KOPT-K1 (cell line): ENCODE measurements around the gene P2RX7.

Source experiments
- H3K27ac ChIP-seq: fragments of 200-600 bp; sonication (generic); 2 replicates; pipeline ENCODE4 v1.5.1; 2016; ENCODE audit warnings: antibody characterized with exemption, mild to moderate bottlenecking, low read depth, low read length; ENCODE audit not compliant: poor library complexity, severe bottlenecking
- H3K36me3 ChIP-seq: fragments of 200-600 bp; sonication (generic); 2 replicates; pipeline ENCODE4 v1.5.1; 2017; ENCODE audit warnings: antibody characterized with exemption, mild to moderate bottlenecking, low read length, moderate library complexity; ENCODE audit not compliant: insufficient read depth
- H3K9me3 ChIP-seq: fragments of 200-600 bp; sonication (generic); 2 replicates; pipeline ENCODE4 v1.5.1; 2017; ENCODE audit warnings: antibody characterized with exemption, low read length, mild to moderate bottlenecking; ENCODE audit not compliant: insufficient read depth, poor library complexity, severe bottlenecking

The P2RX7 gene

DNA sequence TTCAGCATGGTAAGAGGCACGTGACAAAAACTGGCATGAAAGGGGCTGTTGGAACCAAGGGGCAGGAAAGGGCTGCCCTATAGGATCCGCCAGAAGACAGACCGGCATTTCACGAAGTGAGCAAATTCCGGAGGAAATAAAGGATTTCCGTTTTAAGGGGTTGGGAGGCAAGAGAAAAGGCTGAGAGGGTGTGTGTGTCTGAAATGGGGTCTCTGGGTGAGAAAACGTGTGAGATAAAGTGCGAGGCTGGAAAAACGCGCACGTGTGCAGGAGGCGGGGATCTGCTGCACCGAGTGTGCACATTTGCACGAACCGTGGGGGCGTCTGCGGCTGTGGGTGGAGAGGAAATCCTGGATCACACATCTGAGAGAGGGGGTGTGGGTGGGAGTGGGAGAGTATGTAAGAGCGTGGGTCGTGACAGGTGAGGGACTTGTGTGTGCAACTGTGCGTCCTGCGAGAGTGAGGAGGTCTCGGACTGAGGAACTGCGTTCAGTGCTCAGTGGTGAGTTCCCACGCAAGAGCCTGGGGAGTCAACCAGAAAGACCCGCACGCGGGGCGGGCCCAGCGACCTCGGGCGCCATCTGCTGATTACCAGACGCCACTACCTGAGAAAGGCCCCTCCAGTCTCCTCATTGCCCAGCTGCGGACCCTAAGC, 37.0 kb upstream of the P2RX7 start:
- peaks cover 13% of the 10 kb centered on the region for H3K9me3 ChIP-seq
- H3K36me3 ChIP-seq, result no peaks in the 10 kb centered on the region
- peak overlapping the region; percentile 20 for H3K27ac ChIP-seq

- Histone ChIP-seq H3K36me3 (no peaks in the 10 kb centered on the region), H3K27ac (no peak overlapping the region), H3K9me3 (peaks cover 13% of the 10 kb centered on the region)
Measured at GRCh38 chr12:121096199-121096798, 36.4 kb upstream of the P2RX7 start.

DNA sequence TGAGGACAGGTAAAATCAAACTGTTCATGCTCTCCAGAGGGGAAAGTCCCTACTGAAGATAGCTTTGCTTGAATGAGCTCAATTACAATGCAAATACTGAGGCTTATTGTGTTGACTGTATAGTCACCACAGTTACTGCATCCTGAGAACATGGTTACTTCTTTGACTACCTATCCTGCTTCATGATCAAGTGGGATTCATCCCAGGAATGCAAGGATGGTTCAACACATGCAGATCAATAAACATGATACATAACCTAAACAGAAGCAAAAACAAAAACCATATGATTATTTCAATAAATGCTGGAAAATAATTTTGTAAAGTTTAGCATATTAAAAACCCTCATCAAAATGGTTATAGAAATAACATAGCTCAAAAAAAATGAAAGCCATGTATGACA, 32.9 kb upstream of the P2RX7 start:
- no peak overlapping the region for H3K27ac ChIP-seq
- no peaks in the 10 kb centered on the region for H3K36me3 ChIP-seq
- H3K9me3 ChIP-seq, result peaks cover 13% of the 10 kb centered on the region

GRCh38 chr12:121102307-121102706, 30.4 kb upstream of the P2RX7 start:
- Histone ChIP-seq H3K27ac (no peak overlapping the region), H3K9me3 (peaks cover 13% of the 10 kb centered on the region), H3K36me3 (no peaks in the 10 kb centered on the region)

- H3K36me3 ChIP-seq, result no peaks in the 10 kb centered on the region
- H3K9me3 ChIP-seq, result no peaks in the 10 kb centered on the region
- H3K27ac ChIP-seq, result no peak overlapping the region
Measured at GRCh38 chr12:121107681-121108080, 25.0 kb upstream of the P2RX7 start.

GRCh38 chr12:121108492-121108891, 24.2 kb upstream of the P2RX7 start:
- Histone ChIP-seq H3K36me3 (no peaks in the 10 kb centered on the region), H3K27ac (no peak overlapping the region), H3K9me3 (no peaks in the 10 kb centered on the region)

DNA sequence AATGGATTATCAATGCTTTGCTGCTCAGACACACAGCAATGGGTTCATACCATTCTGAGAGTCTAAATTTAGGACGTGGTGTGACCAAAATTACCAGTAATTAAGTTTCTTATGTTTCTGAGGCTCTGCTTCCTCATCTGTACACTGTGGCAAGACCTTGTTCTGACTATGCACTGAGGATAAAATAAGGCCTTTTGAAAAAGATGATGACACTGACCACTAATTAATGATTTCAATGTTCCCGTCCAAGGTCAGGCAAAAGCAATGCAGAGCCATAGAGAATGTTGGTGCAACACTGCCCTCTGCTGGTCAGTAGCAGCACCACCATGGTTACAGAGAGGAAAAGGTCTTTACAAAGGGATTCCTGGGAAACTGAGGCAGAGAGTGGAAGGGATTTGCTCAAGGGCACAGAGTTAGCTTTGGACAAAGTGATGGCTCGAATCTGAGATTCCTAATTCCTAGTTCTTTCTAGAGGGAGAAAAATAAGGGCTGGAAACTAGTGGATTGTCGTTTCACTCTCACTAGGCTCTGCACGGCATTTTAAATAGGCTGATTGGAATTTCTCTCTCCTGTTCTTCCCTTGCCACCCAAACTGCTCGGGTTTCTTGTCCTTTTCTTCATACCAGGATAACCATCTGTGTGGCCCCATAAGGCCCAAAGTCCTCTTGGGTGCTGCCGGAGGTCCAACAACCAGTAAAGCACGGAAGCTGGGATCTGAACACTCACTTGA, 22.3 kb upstream of the P2RX7 start:
- Histone ChIP-seq H3K36me3 (no peaks in the 10 kb centered on the region), H3K9me3 (no peaks in the 10 kb centered on the region), H3K27ac (no peak overlapping the region)

GRCh38 chr12:121111684-121112083, 21.0 kb upstream of the P2RX7 start:
- no peaks in the 10 kb centered on the region for H3K9me3 ChIP-seq
- no peaks in the 10 kb centered on the region for H3K36me3 ChIP-seq
- H3K27ac ChIP-seq, result no peak overlapping the region

DNA sequence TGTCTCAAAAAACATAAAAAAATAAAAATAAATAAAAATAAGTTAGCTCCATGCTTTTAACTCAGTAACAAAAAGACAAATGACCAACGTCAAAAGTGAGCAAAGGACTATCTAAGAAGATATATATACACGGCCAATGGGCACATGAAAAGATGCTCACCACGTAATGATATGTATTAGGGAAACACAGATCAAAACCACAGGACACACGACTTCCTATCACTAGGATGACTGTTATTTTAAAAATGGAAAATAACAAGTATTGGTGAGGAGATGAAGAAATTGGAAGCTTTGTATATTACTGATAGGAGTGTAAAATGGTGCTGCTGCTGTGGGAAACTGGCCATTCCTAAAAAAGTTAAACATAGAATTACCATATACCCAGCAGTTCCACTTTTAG, 20.2 kb upstream of the P2RX7 start:
- no peaks in the 10 kb centered on the region for H3K9me3 ChIP-seq
- H3K27ac ChIP-seq, result no peak overlapping the region
- no peaks in the 10 kb centered on the region for H3K36me3 ChIP-seq

DNA sequence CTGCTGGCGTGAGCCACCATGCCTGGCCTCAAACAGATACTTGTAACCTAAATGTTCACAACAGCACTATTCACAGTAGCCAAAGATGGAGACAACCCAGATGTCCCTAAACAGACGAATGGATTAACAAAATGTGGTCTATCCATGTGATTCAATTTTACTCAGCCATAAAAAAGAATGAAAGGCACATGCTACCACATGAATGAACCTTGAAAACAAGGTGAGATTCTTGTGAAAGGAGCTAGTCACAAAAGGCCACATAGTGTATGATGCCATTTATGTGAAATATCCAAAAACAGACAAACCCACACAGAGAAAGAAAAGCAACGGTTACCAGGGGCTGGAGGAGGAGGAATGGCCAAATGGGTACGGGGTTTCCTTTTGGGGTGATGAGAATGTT, 19.6 kb upstream of the P2RX7 start:
- H3K27ac ChIP-seq, result no peak overlapping the region
- no peaks in the 10 kb centered on the region for H3K36me3 ChIP-seq
- H3K9me3 ChIP-seq, result no peaks in the 10 kb centered on the region

- Histone ChIP-seq H3K36me3 (no peaks in the 10 kb centered on the region), H3K27ac (no peak overlapping the region), H3K9me3 (no peaks in the 10 kb centered on the region)
Measured at GRCh38 chr12:121114019-121114639, 18.5 kb upstream of the P2RX7 start.

DNA sequence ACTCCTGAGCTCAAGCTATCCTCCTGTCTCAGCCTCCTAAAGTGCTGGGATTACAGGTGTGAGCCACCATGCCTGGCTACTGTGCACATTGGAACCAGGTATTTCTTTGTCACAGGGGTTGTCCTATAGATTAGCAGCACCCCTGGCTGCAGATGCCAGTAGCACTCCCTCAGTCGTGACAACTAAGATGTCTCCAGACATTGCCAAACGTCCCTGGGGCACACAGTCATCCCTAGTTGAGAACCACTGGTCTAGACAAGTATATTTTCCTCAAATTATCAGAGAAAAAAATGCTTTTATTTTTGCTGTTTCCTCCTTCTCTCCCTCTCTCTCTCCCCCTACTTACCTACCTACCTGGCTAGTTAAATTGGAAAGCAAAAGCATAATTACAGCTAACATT, 17.9 kb upstream of the P2RX7 start:
- H3K9me3 ChIP-seq, result no peaks in the 10 kb centered on the region
- H3K36me3 ChIP-seq, result no peaks in the 10 kb centered on the region
- H3K27ac ChIP-seq, result no peak overlapping the region

DNA sequence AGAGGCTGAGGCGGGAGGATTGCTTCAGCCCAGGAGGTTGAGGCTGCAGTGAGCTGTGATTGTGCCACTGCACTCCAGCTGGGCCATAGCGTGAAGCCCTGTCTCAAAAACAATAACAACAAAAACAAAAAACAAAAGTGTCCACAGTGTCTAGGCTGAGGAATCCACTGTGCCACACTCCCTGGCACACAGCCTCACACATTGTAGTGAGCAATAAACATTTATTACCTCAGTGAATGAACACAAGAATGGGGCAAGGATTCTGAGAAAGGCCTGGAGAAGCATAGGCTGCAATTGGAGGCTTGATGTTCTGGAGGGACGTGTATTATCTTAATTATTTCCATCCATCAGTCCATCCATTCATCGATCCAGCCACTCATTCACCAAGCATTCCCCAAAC, 17.1 kb upstream of the P2RX7 start:
- H3K36me3 ChIP-seq, result no peaks in the 10 kb centered on the region
- no peaks in the 10 kb centered on the region for H3K9me3 ChIP-seq
- H3K27ac ChIP-seq, result no peak overlapping the region

DNA sequence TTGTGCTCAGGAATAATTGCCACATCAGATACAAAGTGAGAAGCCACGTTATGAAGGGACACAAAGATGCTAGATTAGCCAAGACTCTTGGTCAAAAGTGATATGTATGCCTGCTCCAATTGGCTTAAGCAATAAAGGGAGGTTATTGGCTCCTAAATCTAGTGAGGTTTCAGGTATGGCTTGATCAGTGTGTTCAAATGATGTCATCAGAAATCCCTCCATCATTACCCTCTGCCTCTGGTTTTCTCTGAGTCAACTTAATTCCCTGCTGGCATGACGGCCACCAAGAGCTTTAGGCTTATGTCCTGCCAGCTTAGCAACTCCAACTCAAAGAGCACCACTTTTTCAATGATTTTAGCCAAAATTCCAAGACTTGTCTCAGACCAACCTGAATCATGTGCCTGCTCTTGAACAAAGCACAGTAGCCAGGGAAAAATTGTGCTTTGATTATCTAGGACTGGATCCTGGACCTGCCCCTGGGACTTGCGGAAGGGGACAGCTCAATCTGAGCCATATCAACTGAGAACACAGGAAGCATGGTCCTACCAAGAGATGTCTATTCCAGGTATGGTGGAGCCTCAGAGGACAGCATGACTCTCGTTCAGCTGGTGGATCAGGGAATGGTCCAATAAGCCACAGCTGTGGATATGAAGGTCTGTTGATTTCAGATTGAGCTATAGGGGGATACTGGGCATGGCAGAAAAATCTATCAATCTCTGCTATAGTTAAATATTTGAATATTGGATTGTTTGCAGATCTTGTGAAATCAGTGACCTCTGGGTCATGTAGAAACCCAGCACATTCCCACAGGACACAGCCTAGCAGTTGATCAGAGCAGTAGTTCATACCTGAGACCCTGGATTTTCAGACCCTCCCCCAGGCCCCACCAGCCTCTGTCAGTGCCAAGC, 16.1 kb upstream of the P2RX7 start:
- Histone ChIP-seq H3K36me3 (no peaks in the 10 kb centered on the region), H3K9me3 (no peaks in the 10 kb centered on the region), H3K27ac (no peak overlapping the region)
